Psoas muscle (tissue), 8 donors: ENCODE data around the gene SYT7. TPM values are rescaled to one million over a fixed set of nuclear protein-coding genes. Genes with fewer than 3 reads are reported as not detected.

Source experiments
- ATAC-seq, 4 donors: fragments of 200-7000 bp; cut with Tn5 transposase; one replicate each; pipeline ENCODE4 v1.9.1; 2020; ENCODE audit warnings: moderate library complexity in 3 of 4, mild to moderate bottlenecking in 2 of 4
- DNase-seq, 2 donors: peaks; one replicate each; pipeline ENCODE4 v3.0.0-alpha.2; 2020
- H3K27ac ChIP-seq: fragments of 200-600 bp; one replicate; pipeline ENCODE4 v1.8.0; 2022
- H3K27me3 ChIP-seq, 3 donors: fragments of 200-600 bp in 1 of 3; one replicate each; pipeline versions ENCODE4 v1.6.1 to v1.8.0; 2013 to 2022; ENCODE audit warnings: low read length in 2 of 3, mild to moderate bottlenecking in 2 of 3, moderate library complexity in 1 of 3; ENCODE audit not compliant: insufficient read depth in 3 of 3
- H3K36me3 ChIP-seq, 2 donors: fragments of 200-600 bp in 1 of 2; one replicate each; pipeline versions ENCODE4 v1.6.1 to v1.8.0; 2013 to 2022; ENCODE audit warnings: low read depth in 1 of 2, mild to moderate bottlenecking in 1 of 2, moderate library complexity in 1 of 2; ENCODE audit not compliant: insufficient read depth in 1 of 2
- H3K4me1 ChIP-seq: fragments of 200-600 bp; one replicate; pipeline ENCODE4 v1.8.0; 2022
- H3K4me3 ChIP-seq: fragments of 200-600 bp; one replicate; pipeline ENCODE4 v1.8.0; 2022; ENCODE audit warnings: mild to moderate bottlenecking
- H3K9me3 ChIP-seq: fragments of 200-600 bp; one replicate; pipeline ENCODE4 v1.8.0; 2022
- WGBS, 3 donors: extraction: QIAGEN DNeasy Blood & Tissue Kit; methylation state at CpG; one replicate each; pipeline versions ENCODE4 v1.1.6 to v1.1.7; 2013; 5-methylcytosine and 5-hydroxymethylcytosine counted together
- intact Hi-C, 2 donors: fragments of 100-400 bp; cut with DNase I; formaldehyde crosslinking; loops; one replicate each; pipeline versions ENCODE4 v1.11.0 to v1.14.2; 2022
- polyA plus RNA-seq, 3 donors: library from polyadenylated mRNA; stranded (reverse); fragments of 200-250 nt; gene quantifications; one replicate each; pipeline ENCODE4 v1.2.3, GENCODE V29; 2013
- total RNA-seq, 4 donors: library from RNA; stranded (reverse); fragmentation: NEBNext Ultra II Directional in 2 of 4; extraction: Animal tissue kit (Norgen Biotek cat#: 25700) in 2 of 4; gene quantifications; one replicate each; pipeline versions ENCODE4 v1.2.1 to v1.2.4, GENCODE V29; 2021 to 2023
- TF ChIP-seq, protein P1 (sequence below): fragments of 200-600 bp; IDR thresholded peaks from one replicate; pipeline ENCODE4 v1.8.0; 2022; ENCODE audit warnings: antibody characterized with exemption
- donor health status: healthy with polysubstance abuse.
- donor health status: DM: no; HTN: no; CAD: no; lungs with moderate emphysema.
- donor health status: Bipolar disorder and iron deficiency.
- donor health status: healthy.
- donor health status: DM: yes; HTN: yes; CAD: no.
- donor health status: DM: no; HTN: no; CAD: no.
- donor health status: DM: no; HTN: no; CAD: no.
- donor health status: DM: yes; HTN: yes; CAD: no.

Gene SYT7
- total and polyA plus RNA-seq, 7 donors = 0.96 to 3.5 (median 2.1) TPM

DNA sequence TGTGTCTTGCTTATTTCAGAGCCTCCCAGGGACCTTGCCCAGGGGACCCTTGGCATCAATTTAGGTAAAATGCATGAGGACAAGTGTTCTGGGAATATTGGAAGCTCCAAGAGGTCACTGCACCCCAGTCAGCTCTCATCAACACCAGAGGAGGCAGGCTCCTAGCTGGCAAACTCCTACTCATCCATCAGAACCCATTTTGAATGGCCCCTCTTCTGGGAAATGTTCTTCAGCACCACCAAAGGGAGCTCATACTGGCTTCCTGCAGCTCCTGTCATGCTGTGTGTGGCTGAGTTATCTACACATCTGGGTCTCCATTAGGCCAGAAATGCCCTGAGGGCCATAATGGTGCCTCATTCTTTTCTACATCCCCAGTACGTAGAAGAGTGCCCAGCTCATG, 54.6 kb downstream of the SYT7 start:
- TF ChIP-seq, protein P1, sequence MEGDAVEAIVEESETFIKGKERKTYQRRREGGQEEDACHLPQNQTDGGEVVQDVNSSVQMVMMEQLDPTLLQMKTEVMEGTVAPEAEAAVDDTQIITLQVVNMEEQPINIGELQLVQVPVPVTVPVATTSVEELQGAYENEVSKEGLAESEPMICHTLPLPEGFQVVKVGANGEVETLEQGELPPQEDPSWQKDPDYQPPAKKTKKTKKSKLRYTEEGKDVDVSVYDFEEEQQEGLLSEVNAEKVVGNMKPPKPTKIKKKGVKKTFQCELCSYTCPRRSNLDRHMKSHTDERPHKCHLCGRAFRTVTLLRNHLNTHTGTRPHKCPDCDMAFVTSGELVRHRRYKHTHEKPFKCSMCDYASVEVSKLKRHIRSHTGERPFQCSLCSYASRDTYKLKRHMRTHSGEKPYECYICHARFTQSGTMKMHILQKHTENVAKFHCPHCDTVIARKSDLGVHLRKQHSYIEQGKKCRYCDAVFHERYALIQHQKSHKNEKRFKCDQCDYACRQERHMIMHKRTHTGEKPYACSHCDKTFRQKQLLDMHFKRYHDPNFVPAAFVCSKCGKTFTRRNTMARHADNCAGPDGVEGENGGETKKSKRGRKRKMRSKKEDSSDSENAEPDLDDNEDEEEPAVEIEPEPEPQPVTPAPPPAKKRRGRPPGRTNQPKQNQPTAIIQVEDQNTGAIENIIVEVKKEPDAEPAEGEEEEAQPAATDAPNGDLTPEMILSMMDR = no peak
- Histone ChIP-seq H3K9me3 (no peaks in the 10 kb centered on the region), H3K27me3 (peaks cover 0 to 8% (median 2%) of the 10 kb centered on the region in 3 donors), H3K27ac (no peak overlapping the region), H3K4me3 (no peak overlapping the region), H3K4me1 (no peaks in the 10 kb centered on the region), H3K36me3 (no peaks in the 10 kb centered on the region)
- WGBS, 3 donors = 94 to 95% (median 95%) methylated on average over 1 of the region's 1 CpG
- intact Hi-C loops = no loop called here
- ATAC-seq (no peak), DNase-seq (no peak)

DNA sequence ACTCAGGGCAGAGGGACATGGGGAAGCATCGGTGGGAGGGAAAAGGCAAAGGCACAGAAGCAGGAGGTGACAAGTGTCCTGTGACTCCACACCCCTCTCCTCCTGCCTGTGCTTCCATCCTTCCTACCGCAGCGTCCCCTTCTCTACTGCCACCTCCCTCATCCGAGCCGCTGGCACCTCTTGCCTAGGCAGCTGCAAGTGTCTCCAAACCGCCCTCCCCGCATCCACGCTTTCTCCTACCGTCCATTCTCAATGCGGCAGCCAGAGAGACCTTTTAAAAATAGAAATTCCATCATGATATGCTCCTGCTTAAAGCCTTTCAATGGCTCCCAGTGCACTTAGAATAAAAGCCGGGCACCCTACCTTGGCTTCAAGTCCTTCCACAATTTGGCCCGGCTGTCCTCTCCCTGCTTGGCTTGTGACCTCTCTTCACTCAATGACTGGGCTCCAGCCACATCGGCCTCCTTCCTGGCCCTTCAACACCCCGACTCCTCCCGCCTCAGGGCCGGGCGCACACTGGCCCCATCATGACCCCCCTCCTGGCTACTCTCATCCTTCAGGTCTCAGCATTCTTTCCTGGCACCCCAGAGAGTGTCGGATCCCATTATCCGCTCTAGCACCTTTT, 55.8 kb downstream of the SYT7 start:
- Histone ChIP-seq H3K27me3 (peaks cover 0 to 8% (median 2%) of the 10 kb centered on the region in 3 donors), H3K9me3 (no peaks in the 10 kb centered on the region), H3K4me3 (no peak overlapping the region), H3K27ac (no peak overlapping the region), H3K4me1 (no peaks in the 10 kb centered on the region), H3K36me3 (no peaks in the 10 kb centered on the region)
- TF ChIP-seq, protein P1 = no peak
- intact Hi-C loops = no loop called here
- ATAC-seq (no peak), DNase-seq (no peak)
- 87 to 88% (median 87%) methylated on average over 19 of the region's 19 CpGs for WGBS, 3 donors

DNA sequence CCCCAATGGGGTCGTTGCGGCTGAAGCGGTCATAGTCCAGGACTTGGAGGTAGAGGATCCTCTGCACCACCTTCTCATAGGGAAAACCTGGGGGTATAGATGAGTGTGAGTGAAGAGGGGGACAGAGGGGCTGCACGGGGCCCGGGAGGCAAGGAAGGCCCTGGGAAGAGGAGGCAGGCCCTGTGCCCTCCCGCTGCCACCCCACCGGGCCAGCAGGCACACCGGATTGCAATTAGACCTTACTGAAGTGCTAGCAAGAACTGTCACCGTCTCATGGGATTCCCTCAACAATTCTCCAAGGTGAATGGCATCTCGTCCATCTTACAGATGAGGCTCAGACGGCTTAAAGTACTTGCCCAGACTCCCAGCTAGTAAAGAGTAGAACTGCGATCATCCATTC, 56.4 kb downstream of the SYT7 start:
- no peak overlapping the region for H3K27ac ChIP-seq
- intact Hi-C loops = no loop called here
- 85 to 91% (median 91%) methylated on average over 12 of the region's 12 CpGs for WGBS, 3 donors

DNA sequence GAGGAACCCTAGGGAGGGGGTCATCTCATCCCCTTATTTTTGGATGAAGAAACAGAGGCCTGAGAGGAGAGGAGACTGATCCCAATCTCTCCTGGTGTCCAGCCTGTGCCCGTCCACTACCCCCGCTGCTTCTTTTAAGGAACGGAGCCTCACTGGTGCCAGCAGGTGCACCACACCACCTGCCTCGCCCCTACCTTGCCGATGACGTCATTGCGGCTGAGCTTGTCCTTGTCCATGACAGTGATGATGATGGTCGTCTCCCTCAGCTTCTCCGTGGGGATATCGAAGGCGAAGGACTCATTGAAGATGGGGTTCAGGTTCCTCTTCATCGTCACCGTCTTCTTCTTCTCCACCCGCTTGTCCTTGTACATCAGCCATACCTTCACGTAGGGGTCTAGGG, 58.0 kb downstream of the SYT7 start:
- intact Hi-C loops = no loop called here
- no peak for DNase-seq
- Histone ChIP-seq H3K27me3 (peaks cover 0 to 2% (median 0%) of the 10 kb centered on the region in 3 donors), H3K9me3 (no peaks in the 10 kb centered on the region), H3K4me3 (no peak overlapping the region), H3K36me3 (no peaks in the 10 kb centered on the region), H3K27ac (no peak overlapping the region), H3K4me1 (no peaks in the 10 kb centered on the region)
- TF ChIP-seq, protein P1 = no peak
- 90 to 93% (median 92%) methylated on average over 15 of the region's 15 CpGs for WGBS, 3 donors
- no peak for ATAC-seq

More for the DNA sequence above, 56.4 kb downstream of the SYT7 start:
- DNase-seq (no peak), ATAC-seq (no peak)
- no peaks in the 10 kb centered on the region for H3K36me3 ChIP-seq
- no peaks in the 10 kb centered on the region for H3K9me3 ChIP-seq
- H3K27me3 ChIP-seq = peaks cover 0 to 3% (median 2%) of the 10 kb centered on the region in 3 donors
- no peaks in the 10 kb centered on the region for H3K4me1 ChIP-seq
- no peak overlapping the region for H3K4me3 ChIP-seq
- TF ChIP-seq, protein P1 = no peak
